GM21825 (cell line): ENCODE measurements around the gene CACUL1.
"Not testable (repeated sequence)": the region's sequence is repeated elsewhere in the genome, so short reads cannot be mapped to it uniquely, and the experiment has no call there.

Experiments
- ATAC-seq: cut with Tn5 transposase; IDR thresholded peaks from one replicate; pipeline ENCODE4 v1.9.1; 2021; ENCODE audit warnings: mild to moderate bottlenecking, moderate library complexity; ENCODE audit not compliant: unreplicated experiment

CACUL1 gene

DNA sequence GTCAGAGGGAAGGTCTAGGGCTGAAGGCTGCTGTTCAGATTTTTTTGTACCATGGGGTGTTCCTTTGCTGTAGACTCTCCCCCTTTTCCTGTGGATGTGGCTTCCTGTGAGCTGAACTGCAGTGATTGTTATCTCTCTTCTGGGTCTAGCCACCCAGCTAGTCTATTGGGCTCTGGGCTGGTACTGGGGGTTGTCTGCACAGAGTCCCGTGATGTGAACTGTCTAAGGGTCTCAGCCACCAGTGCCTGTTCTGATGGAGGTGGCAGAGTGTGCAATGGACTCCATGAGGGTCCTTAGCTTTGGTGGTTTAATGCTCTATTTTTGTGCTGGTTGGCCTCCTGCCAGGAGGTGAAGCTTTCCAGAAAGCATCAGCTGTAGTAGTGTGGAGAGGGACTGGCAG is 96.6 kb downstream of the CACUL1 start:
- not testable (repeated sequence) for ATAC-seq

DNA sequence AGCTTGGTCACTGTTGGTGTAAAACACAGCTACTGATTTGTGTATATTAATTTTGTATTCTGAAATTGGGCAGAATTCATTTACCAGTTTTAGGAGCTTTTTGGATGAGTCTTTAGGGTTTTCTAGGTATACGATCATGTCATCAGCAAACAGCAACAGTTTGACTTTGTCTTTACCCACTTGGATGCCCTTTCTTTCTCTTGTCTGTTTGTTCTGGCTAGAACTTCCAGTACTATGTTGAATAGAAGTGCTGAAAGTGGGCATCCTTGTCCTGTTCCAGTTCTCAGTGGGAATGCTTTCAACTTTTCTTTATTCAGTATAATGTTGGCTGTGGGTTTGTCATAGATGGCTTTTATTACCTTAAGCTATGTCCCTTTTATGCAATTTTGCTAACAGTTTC is 109.5 kb downstream of the CACUL1 start:
- ATAC-seq = not testable (repeated sequence)

DNA sequence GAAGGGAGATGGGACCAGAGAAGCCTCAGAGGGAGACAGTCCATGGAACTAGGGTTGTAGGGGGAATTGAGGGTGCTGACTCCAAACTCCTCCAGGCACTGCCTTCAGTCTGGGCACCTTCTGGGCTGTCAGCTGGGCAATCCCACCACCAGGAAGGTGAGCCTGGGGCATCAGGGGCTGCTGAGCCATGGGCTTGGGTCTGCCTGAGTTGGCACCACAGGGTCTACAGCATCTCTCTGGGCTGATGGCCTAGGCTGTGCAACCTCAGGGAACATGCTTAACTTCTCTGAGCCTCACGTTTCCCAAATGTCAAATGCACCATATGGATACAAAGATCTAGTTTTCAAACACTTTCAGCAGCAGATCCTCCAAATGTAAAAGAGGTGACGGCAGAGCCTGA is 112.5 kb downstream of the CACUL1 start:
- ATAC-seq = no peak

DNA sequence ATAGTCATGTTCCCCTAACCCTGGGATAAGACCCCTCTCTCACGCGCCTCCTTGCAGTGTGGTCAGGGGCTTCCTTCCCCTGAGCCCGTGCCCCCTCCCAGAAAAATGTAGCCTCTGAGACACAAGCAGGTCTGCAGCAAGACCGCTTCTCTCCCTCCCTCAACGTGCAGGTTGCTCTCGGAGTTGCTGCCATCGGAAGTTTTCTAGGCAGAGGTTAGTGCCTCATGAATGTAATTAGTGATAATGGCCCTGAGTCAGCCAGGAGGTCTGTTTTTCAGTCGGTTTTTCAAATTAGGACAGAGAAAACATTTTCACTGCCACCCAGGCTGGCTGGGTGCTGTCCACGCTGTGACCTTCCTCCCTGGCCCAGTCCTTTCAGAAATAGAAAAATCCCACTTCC is 116.1 kb downstream of the CACUL1 start:
- no peak for ATAC-seq

DNA sequence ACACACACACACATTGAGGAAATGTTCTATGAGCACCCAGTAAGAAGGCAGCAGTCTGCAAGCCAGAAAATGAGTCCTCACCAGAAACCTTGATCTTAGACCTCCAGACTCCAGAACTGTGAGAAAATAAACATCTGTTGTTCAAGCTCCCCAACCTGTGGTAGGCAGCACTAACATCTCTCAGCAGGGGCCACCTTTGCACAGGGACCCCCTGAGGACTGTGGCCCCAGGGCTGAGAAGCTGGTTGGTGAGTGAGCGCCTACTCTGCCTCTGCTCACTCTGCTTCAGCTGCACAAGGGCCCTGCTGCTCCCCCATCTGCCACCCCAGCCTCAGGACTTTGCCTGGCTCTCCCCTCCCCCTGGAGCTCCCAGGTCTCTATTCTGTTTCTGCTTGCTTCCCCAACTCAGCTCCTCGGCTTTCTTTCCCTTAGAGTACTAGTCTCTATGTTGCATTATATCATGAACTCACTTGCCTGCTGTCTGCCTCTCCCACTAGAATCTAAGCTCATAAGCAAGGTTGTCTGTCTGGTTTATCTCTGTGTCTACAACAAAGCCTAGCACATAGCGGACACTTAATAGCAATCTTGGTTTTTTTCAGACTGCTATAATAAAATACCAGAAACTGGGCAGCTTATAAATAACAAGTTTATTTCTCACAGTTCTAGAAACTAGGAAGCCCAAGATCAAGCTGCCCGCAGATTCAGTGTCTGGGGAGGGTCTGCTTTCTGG is 118.9 kb downstream of the CACUL1 start:
- no peak for ATAC-seq

DNA sequence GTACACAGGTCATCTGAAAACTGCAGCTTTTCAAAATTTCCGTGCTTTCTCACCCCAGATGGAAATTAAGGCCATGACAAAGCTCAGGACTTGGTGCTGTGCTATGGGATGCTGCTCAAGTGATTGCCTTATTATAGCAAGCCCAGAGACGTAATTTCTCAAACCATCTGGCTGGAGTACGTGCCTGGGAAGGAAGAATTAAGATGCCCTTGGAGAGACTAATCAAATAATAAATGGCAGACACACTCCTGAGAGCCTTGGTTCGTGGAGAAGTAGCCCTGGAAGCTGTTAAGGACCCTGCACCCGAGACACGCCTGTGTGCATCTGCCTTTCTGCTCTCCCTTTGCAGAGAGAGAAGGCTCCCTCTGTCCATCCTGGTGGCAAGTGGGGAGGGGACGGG is 121.0 kb downstream of the CACUL1 start:
- no peak for ATAC-seq

DNA sequence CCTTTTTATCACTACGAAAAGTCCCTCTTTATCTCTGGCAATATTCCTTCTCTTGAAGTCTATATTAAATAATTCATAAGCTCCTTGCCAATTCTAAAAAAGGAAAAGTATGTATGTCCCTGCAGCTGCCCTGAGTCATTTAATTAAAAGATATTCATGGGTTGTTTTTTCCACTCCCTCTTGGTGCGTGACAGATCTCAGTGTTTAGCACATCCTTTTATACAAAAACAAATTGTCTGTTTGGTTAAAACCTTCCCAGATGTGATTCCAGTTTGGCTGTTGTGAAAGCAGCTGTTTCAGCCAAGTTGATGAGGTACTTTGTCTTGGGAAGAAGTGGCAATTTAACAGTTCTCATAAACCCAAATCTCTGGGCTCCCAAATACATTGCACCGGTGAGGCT is 125.6 kb downstream of the CACUL1 start:
- ATAC-seq = no peak

DNA sequence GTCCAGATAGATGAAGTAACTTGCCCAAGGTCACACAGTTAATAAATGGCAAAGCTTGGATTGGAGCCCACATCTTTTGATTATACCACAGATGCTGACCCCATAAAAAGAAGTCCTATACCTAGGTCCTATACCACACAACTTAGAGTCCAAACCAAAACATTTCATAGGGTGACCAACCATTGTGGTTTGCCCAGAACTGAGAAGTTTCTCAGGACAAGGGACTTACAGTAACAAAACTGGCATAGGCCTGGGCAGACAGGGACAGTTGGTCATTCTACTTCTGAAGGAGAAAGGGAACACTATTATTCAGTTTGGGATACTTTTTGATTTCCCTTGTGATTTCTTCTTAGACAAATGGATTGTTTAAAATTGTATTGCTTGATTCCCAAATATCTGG is 126.4 kb downstream of the CACUL1 start:
- ATAC-seq = no peak

DNA sequence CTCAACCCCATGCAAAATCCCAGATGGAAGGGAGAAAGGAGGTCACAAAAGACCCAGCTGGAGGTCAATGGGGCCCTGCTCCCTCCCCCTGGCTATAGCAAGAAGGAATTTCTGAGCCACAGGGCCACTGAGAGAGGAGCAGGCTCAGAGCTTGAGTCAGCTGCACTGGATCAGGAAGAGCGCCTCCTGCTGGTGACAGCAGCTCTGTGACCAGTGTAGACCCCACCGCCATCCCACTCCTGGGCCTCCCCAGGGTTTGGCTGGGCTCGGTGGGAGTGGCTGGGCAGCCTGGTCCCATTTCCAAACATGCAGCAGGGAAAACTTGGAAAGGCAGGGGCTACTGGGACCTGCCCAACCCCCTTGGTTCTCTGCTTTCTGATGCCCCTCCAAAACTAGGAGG is 127.8 kb downstream of the CACUL1 start:
- ATAC-seq = no peak
